ENCODE results near the gene NAGA.

DNA sequence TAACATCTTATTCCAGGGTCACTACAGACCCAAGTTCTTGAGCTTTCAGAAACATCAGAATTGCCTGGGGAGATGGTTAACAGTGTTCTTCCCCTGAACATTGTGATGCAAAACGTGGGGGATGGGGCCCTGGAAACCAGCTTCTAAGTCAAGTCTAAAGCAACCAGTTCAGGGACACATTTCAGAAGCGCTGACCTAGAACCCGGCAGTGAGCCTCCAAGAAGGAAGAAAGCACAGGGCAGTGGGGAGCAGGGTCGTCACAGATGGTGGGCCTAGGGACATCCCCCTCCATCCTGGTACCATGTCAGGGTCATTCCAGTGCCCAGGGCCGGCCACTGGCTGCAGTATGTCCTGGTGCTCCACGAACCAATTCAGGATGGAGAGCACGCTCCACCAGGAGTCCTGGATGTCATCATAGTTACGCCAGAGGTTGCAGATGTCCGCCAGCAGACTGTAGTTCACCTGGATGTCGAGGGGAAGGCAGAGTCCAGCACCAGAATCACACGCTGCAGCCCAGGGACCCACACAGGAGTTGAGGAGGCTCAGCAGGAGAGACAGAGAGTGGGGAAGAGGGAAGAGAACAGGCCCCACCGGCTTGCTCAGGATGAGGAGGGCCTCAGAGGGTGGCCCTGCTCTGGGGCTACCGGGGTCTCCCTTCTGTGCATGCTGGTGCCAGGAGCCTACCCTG, 5.0 kb downstream of the NAGA start:
- TF ChIP-seq, protein P1, sequence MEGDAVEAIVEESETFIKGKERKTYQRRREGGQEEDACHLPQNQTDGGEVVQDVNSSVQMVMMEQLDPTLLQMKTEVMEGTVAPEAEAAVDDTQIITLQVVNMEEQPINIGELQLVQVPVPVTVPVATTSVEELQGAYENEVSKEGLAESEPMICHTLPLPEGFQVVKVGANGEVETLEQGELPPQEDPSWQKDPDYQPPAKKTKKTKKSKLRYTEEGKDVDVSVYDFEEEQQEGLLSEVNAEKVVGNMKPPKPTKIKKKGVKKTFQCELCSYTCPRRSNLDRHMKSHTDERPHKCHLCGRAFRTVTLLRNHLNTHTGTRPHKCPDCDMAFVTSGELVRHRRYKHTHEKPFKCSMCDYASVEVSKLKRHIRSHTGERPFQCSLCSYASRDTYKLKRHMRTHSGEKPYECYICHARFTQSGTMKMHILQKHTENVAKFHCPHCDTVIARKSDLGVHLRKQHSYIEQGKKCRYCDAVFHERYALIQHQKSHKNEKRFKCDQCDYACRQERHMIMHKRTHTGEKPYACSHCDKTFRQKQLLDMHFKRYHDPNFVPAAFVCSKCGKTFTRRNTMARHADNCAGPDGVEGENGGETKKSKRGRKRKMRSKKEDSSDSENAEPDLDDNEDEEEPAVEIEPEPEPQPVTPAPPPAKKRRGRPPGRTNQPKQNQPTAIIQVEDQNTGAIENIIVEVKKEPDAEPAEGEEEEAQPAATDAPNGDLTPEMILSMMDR (IDR thresholded peaks at IDR 0.05): no peak
- TF ChIP-seq ZFX (IDR thresholded peaks at IDR 0.05; ENCODE audit: borderline replicate concordance): no peak

Data from 22Rv1 (cell line).